Measurements from ENCODE around the gene RP9. TPM values are rescaled to one million over a fixed set of nuclear protein-coding genes. Genes with fewer than 3 reads are reported as not detected.

The RP9 gene
- total RNA-seq, 1 experiment from 2014 or later, result 16.2 TPM

DNA sequence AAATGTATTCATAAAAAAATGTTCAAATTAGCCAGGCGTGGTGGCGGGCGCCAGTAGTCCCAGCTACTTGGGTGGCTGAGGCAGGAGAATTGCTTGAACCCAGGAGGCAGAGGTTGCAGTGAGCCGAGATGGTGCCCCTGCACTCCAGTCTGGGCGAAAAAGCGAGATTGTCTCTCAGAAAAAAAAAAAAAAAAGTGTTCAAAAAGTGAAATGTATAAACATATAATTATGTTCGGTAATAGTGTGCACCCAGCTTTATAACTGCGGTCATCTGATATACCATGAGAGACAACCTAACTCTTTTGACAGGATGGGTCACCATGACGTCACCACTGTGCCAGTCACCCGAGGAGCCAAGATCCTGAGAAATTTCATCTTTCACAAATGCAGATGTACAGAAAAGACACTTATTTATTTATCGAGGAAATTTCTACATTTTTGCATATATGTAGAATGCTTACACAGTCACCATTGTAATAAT lies 594 bp upstream of the RP9 start:
- Histone ChIP-seq H4K5ac (ENCODE audit: insufficient read length, low read depth, low read length) (no peak overlapping the region), H4K20me1 (ENCODE audit: control insufficient read depth, insufficient read depth, insufficient read length) (no peaks in the 10 kb centered on the region), H2BK5ac (ENCODE audit: insufficient read length, low read length) (no peak overlapping the region), H3K23me2 (ENCODE audit: insufficient read length, low read depth, low read length, poor library complexity, severe bottlenecking) (peaks cover 3% of the 10 kb centered on the region), H4K91ac (ENCODE audit: insufficient read length, low read depth, low read length) (no peak overlapping the region), H4K8ac (replicated peaks; ENCODE audit: insufficient read length, low read depth, low read length) (no peak overlapping the region), H2BK20ac (ENCODE audit: low read depth, low read length, poor library complexity, severe bottlenecking) (no peak overlapping the region), H3T11ph (ENCODE audit: low read length) (no peak overlapping the region), H3K18ac (ENCODE audit: insufficient read length, low read depth, low read length) (no peak overlapping the region), H3K9ac (ENCODE audit: extremely low read depth, insufficient read length, low read length) (no peak overlapping the region), H3K27me3 (ENCODE audit: insufficient read depth, low read length) (peaks cover 3% of the 10 kb centered on the region; the same call in 1 of the 2 replicates), H3K9me3 (ENCODE audit: control insufficient read depth, low read depth, low read length) (no peaks in the 10 kb centered on the region), H3K4me2 (ENCODE audit: insufficient read depth, insufficient read length, low read length) (peak overlapping the region; percentile 57), H2BK12ac (ENCODE audit: insufficient read length, low read depth, low read length) (no peak overlapping the region), H2BK120ac (ENCODE audit: low read depth, low read length, poor library complexity, severe bottlenecking) (no peak overlapping the region), H3K27ac (ENCODE audit: insufficient read length, low read depth, low read length) (no peak overlapping the region), H2AFZ (ENCODE audit: low read length) (no peak overlapping the region), H3K79me1 (ENCODE audit: insufficient read depth, low read depth, low read length, poor library complexity, severe bottlenecking) (peaks cover 9% of the 10 kb centered on the region), H3K23ac (ENCODE audit: insufficient read length, low read depth, low read length) (no peak overlapping the region), H3K79me2 (ENCODE audit: insufficient read depth, low read length) (peaks cover 2% of the 10 kb centered on the region; the same call in 1 of the 2 replicates), H2BK15ac (ENCODE audit: low read depth, low read length) (no peak overlapping the region), H2AK5ac (ENCODE audit: insufficient read length, low read length) (no peak overlapping the region), H3K56ac (ENCODE audit: insufficient read length, low read depth, low read length) (no peak overlapping the region), H3K14ac (ENCODE audit: insufficient read depth, low read length) (no peak overlapping the region), H3K4ac (ENCODE audit: low read depth, low read length) (no peak overlapping the region), H3K4me1 (ENCODE audit: insufficient read depth, low read length) (peaks cover 3% of the 10 kb centered on the region)
- no peak for DNase-seq
- Mint-ChIP-seq H3K27ac (no peak overlapping the region), H3K36me3 (ENCODE audit: insufficient read depth in 1 of 3, low read depth in 3 of 3) (no peaks in the 10 kb centered on the region), H3K27me3 (ENCODE audit: low read depth) (peaks cover 50% of the 10 kb centered on the region), H3K9me3 (no peaks in the 10 kb centered on the region), H3K4me1 (peaks cover 17% of the 10 kb centered on the region in 2 experiments), H3K4me3 (peak overlapping the region; percentile 66 to 78)
- no CpG with 5 or more reads among the region's 11 CpGs for WGBS (ENCODE audit: extremely low coverage, insufficient read length, low lambda C conversion rate)
- TF ChIP-seq, protein P1, sequence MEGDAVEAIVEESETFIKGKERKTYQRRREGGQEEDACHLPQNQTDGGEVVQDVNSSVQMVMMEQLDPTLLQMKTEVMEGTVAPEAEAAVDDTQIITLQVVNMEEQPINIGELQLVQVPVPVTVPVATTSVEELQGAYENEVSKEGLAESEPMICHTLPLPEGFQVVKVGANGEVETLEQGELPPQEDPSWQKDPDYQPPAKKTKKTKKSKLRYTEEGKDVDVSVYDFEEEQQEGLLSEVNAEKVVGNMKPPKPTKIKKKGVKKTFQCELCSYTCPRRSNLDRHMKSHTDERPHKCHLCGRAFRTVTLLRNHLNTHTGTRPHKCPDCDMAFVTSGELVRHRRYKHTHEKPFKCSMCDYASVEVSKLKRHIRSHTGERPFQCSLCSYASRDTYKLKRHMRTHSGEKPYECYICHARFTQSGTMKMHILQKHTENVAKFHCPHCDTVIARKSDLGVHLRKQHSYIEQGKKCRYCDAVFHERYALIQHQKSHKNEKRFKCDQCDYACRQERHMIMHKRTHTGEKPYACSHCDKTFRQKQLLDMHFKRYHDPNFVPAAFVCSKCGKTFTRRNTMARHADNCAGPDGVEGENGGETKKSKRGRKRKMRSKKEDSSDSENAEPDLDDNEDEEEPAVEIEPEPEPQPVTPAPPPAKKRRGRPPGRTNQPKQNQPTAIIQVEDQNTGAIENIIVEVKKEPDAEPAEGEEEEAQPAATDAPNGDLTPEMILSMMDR (conservative IDR thresholded peaks at IDR 0.05), result no peak

Measured in H9 (cell line).